Neural cell (in vitro differentiated cells): ENCODE measurements around the gene TPD52L1. TPM values are rescaled to one million over a fixed set of nuclear protein-coding genes. Genes with fewer than 3 reads are reported as not detected.

Source experiments
- H2AFZ ChIP-seq: fragments of 200-600, 300-800 bp; sonication (generic), shearing (Covaris generic); 2 replicates; pipeline ENCODE4 v1.6.0; 2014; ENCODE audit warnings: low read depth, mild to moderate bottlenecking, antibody characterized with exemption, low read length, moderate library complexity
- H3F3A ChIP-seq: fragments of 200-600 bp; shearing (Covaris generic); 2 replicates; pipeline ENCODE4 v1.6.1; 2016; ENCODE audit warnings: mild to moderate bottlenecking, moderate library complexity, mixed read lengths, antibody characterized with exemption, low read length; ENCODE audit not compliant: insufficient read depth, poor library complexity, severe bottlenecking
- H3K27ac ChIP-seq: fragments of 200-600, 300-800 bp; sonication (generic), shearing (Covaris generic); 2 replicates; pipeline ENCODE4 v1.5.1; 2014; ENCODE audit warnings: mild to moderate bottlenecking, low read length, moderate library complexity
- H3K27me3 ChIP-seq: fragments of 300-800, 200-600 bp; sonication (generic), shearing (Covaris generic); 2 replicates; pipeline ENCODE4 v1.6.0; 2014; ENCODE audit warnings: mild to moderate bottlenecking, low read depth, low read length, moderate library complexity; ENCODE audit not compliant: insufficient read depth
- H3K36me3 ChIP-seq: fragments of 300-800, 200-600 bp; sonication (generic), shearing (Covaris generic); 2 replicates; pipeline ENCODE4 v1.5.1; 2014; ENCODE audit warnings: mild to moderate bottlenecking, antibody characterized with exemption, low read length, moderate library complexity; ENCODE audit not compliant: insufficient read depth
- H3K4me2 ChIP-seq: fragments of 300-800, 200-600 bp; sonication (generic), shearing (Covaris generic); 2 replicates; pipeline ENCODE4 v1.6.0; 2014; ENCODE audit warnings: mild to moderate bottlenecking, low read length
- H3K4me3 ChIP-seq: fragments of 300-800, 200-600 bp; sonication (generic), shearing (Covaris generic); 2 replicates; pipeline ENCODE4 v1.5.1; 2014; ENCODE audit warnings: mild to moderate bottlenecking, low read length, moderate library complexity
- H3K79me2 ChIP-seq: fragments of 200-600 bp; shearing (Covaris generic); replicated peaks from 2 replicates; pipeline ENCODE4 v1.6.0; 2014; ENCODE audit warnings: mild to moderate bottlenecking, low read length, moderate library complexity; ENCODE audit not compliant: insufficient read depth
- H3K9ac ChIP-seq: fragments of 300-800, 200-600 bp; sonication (generic), shearing (Covaris generic); 2 replicates; pipeline ENCODE4 v1.6.1; 2016; ENCODE audit warnings: mild to moderate bottlenecking, low read length, mixed read lengths
- H3K9me2 ChIP-seq: fragments of 200-600 bp; shearing (Covaris generic); 2 replicates; pipeline ENCODE4 v1.6.1; 2016; ENCODE audit warnings: mild to moderate bottlenecking, low read length, mixed read lengths; ENCODE audit not compliant: insufficient read depth
- H3K9me3 ChIP-seq: fragments of 200-600, 300-800 bp; sonication (generic), shearing (Covaris generic); 2 replicates; pipeline ENCODE4 v1.6.1; 2016; ENCODE audit warnings: mild to moderate bottlenecking, mixed run types, low read length, moderate library complexity, mixed read lengths
- H4K20me1 ChIP-seq: fragments of 200-600 bp; shearing (Covaris generic); 2 replicates; pipeline ENCODE4 v1.6.1; 2016; ENCODE audit warnings: mild to moderate bottlenecking, mixed run types; ENCODE audit not compliant: insufficient read depth
- CTCF ChIP-seq: fragments of 450-650 bp; IDR thresholded peaks from 2 replicates; pipeline ENCODE4 v1.5.1; 2014; ENCODE audit warnings: antibody characterized with exemption, mild to moderate bottlenecking, moderate library complexity; ENCODE audit not compliant: poor library complexity, severe bottlenecking
- EP300 ChIP-seq: fragments of 450-650 bp; conservative IDR thresholded peaks from 2 replicates; pipeline ENCODE4 v1.6.1; 2014; ENCODE audit warnings: antibody characterized with exemption, mild to moderate bottlenecking, moderate library complexity; ENCODE audit not compliant: poor library complexity, severe bottlenecking
- EZH2 ChIP-seq: fragments of 200-600, 300-800 bp; shearing (Covaris generic), sonication (generic); IDR thresholded peaks from 2 replicates; pipeline ENCODE4 v1.6.1; 2014; ENCODE audit warnings: antibody characterized with exemption, low read length, borderline replicate concordance, mild to moderate bottlenecking; ENCODE audit not compliant: insufficient read depth, poor library complexity, severe bottlenecking
- MXI1 ChIP-seq: fragments of 450-650 bp; conservative IDR thresholded peaks from 2 replicates; pipeline ENCODE4 v1.6.1; 2014; ENCODE audit warnings: antibody characterized with exemption, mild to moderate bottlenecking; ENCODE audit not compliant: poor library complexity, severe bottlenecking
- POLR2AphosphoS5 ChIP-seq: IDR thresholded peaks from 2 replicates; pipeline ENCODE4 v1.6.1; 2012
- RAD21 ChIP-seq: fragments of 450-650 bp; conservative IDR thresholded peaks from 2 replicates; pipeline ENCODE4 v1.6.1; 2014; ENCODE audit warnings: antibody characterized with exemption, mild to moderate bottlenecking, moderate library complexity
- REST ChIP-seq: IDR thresholded peaks from 2 replicates; pipeline ENCODE4 v1.6.1; 2012; ENCODE audit warnings: borderline replicate concordance
- SMC3 ChIP-seq: fragments of 450-650 bp; conservative IDR thresholded peaks from 2 replicates; pipeline ENCODE4 v1.6.1; 2014; ENCODE audit warnings: antibody characterized with exemption, mild to moderate bottlenecking, moderate library complexity; ENCODE audit not compliant: poor library complexity
- TAF1 ChIP-seq: IDR thresholded peaks from 2 replicates; pipeline ENCODE4 v1.6.1; 2012; ENCODE audit warnings: low read depth
- polyA plus RNA-seq: library from polyadenylated mRNA; depleted of rRNA; stranded (reverse); fragments of >200 nt; gene quantifications from 2 replicates; pipeline ENCODE4 v1.2.3, GENCODE V29; 2014

TPD52L1 gene
- polyA plus RNA-seq, 1 donor from 2014 or later = 8.9 TPM

GRCh38 chr6:125287718-125288117 is 134.1 kb downstream of the TPD52L1 start:
- Histone ChIP-seq H2AFZ (no peak overlapping the region), H3K27ac (no peak overlapping the region), H3K4me3 (no peak overlapping the region), H3K27me3 (no peaks in the 10 kb centered on the region), H3K79me2 (no peaks in the 10 kb centered on the region), H4K20me1 (no peaks in the 10 kb centered on the region), H3K36me3 (peaks cover 5% of the 10 kb centered on the region), H3K9me2 (no peaks in the 10 kb centered on the region), H3K4me2 (no peak overlapping the region), H3K9me3 (no peaks in the 10 kb centered on the region), H3K9ac (no peak overlapping the region), H3F3A (no peaks in the 10 kb centered on the region)
- no peak for TF ChIP-seq TAF1
- TF ChIP-seq RAD21 = no peak
- no peak for TF ChIP-seq EP300
- TF ChIP-seq SMC3 = no peak
- no peak for TF ChIP-seq CTCF

- Histone ChIP-seq H3K4me3 (no peak overlapping the region), H3K27me3 (no peaks in the 10 kb centered on the region), H3K4me2 (no peak overlapping the region), H2AFZ (no peak overlapping the region), H3F3A (no peaks in the 10 kb centered on the region), H4K20me1 (no peaks in the 10 kb centered on the region), H3K9me2 (no peaks in the 10 kb centered on the region), H3K36me3 (no peaks in the 10 kb centered on the region), H3K9me3 (no peaks in the 10 kb centered on the region), H3K9ac (no peak overlapping the region), H3K79me2 (no peaks in the 10 kb centered on the region), H3K27ac (no peak overlapping the region)
- TF ChIP-seq EZH2 (no peak), SMC3 (no peak), MXI1 (no peak), CTCF (no peak), REST (no peak), EP300 (no peak), POLR2AphosphoS5 (no peak), RAD21 (no peak), TAF1 (no peak)
Measured at GRCh38 chr6:125293587-125293986, 140.0 kb downstream of the TPD52L1 start.
